ENCODE data around the gene HSD17B2.
"Not testable (repeated sequence)": the region's sequence is repeated elsewhere in the genome, so short reads cannot be mapped to it uniquely, and the experiment has no call there.

Gene HSD17B2

GRCh38 chr16:82082097-82082496 lies 47.0 kb downstream of the HSD17B2 start:
- no peak for DNase-seq (ENCODE audit: low spot score)

GRCh38 chr16:82082543-82083244 lies 47.6 kb downstream of the HSD17B2 start:
- peak; percentile 60 for DNase-seq (ENCODE audit: low spot score)

GRCh38 chr16:82083710-82084353 lies 48.8 kb downstream of the HSD17B2 start:
- no peak for DNase-seq (ENCODE audit: low spot score)

GRCh38 chr16:82085011-82085779 lies 50.1 kb downstream of the HSD17B2 start:
- DNase-seq (ENCODE audit: low spot score), result no peak

GRCh38 chr16:82088483-82088882 lies 53.4 kb downstream of the HSD17B2 start:
- DNase-seq (ENCODE audit: low spot score), result peak; percentile 44

GRCh38 chr16:82091241-82091640 lies 56.2 kb downstream of the HSD17B2 start:
- DNase-seq (ENCODE audit: low spot score), result peak; percentile 67

- peak; percentile 40 for DNase-seq (ENCODE audit: low spot score)
These were observed 57.7 kb downstream of the HSD17B2 start for GRCh38 chr16:82092711-82093110.

- DNase-seq (ENCODE audit: low spot score), result no peak
These were observed 58.7 kb downstream of the HSD17B2 start for GRCh38 chr16:82093666-82094300.

- no peak for DNase-seq (ENCODE audit: low spot score)
These were observed 60.0 kb downstream of the HSD17B2 start for GRCh38 chr16:82094942-82095540.

- DNase-seq (ENCODE audit: low spot score), result no peak
These were observed 61.6 kb downstream of the HSD17B2 start for GRCh38 chr16:82096641-82097040.

GRCh38 chr16:82105107-82105506 lies 70.1 kb downstream of the HSD17B2 start:
- DNase-seq (ENCODE audit: low spot score), result no peak

- DNase-seq (ENCODE audit: low spot score), result no peak
These were observed 73.0 kb downstream of the HSD17B2 start for GRCh38 chr16:82108100-82108499.

GRCh38 chr16:82108774-82109173 lies 73.7 kb downstream of the HSD17B2 start:
- DNase-seq (ENCODE audit: low spot score), result no peak

GRCh38 chr16:82109266-82109665 lies 74.2 kb downstream of the HSD17B2 start:
- DNase-seq (ENCODE audit: low spot score), result not testable (repeated sequence)

- no peak for DNase-seq (ENCODE audit: low spot score)
These were observed 76.9 kb downstream of the HSD17B2 start for GRCh38 chr16:82111944-82112343.

- no peak for DNase-seq (ENCODE audit: low spot score)
These were observed 78.7 kb downstream of the HSD17B2 start for GRCh38 chr16:82113741-82114140.

GRCh38 chr16:82116535-82116934 lies 81.5 kb downstream of the HSD17B2 start:
- DNase-seq (ENCODE audit: low spot score), result no peak

- DNase-seq (ENCODE audit: low spot score), result no peak
These were observed 83.7 kb downstream of the HSD17B2 start for GRCh38 chr16:82118749-82119148.

GRCh38 chr16:82119405-82119804 lies 84.4 kb downstream of the HSD17B2 start:
- DNase-seq (ENCODE audit: low spot score), result no peak

GRCh38 chr16:82124651-82125050 lies 89.6 kb downstream of the HSD17B2 start:
- DNase-seq (ENCODE audit: low spot score), result no peak

- DNase-seq (ENCODE audit: low spot score), result no peak
These were observed 94.8 kb downstream of the HSD17B2 start for GRCh38 chr16:82129881-82130280.

GRCh38 chr16:82133798-82134197 lies 98.7 kb downstream of the HSD17B2 start:
- no peak for DNase-seq (ENCODE audit: low spot score)
